GM12878 (cell line): ENCODE data around the gene SP110. TPM values are rescaled to one million over a fixed set of nuclear protein-coding genes. Genes with fewer than 3 reads are reported as not detected.
A peak's percentile ranks its signal among the peaks of the same experiment; 100 is the strongest.

Source experiments
- ATAC-seq: fragments of 200-7000 bp; cut with Tn5 transposase; 3 replicates; pipeline ENCODE4 v1.9.1; 2020; ENCODE audit warnings: mild to moderate bottlenecking, moderate library complexity
- BruUV-seq: library from RNA; stranded (reverse); fragments of 400-500 nt; replicated peaks from 2 replicates; lab custom pipeline; 2021; lab: Mats Ljungman, UMichigan
- CTCF ChIA-PET: fragments of 300-600 bp; sonication (Branson Sonifier 250); formaldehyde crosslinking; extraction: SDS; loops from one replicate; lab custom pipeline; 2021; ENCODE audit warnings: inconsistent platforms; lab: Yijun Ruan, JAX
- POLR2A ChIA-PET: fragments of 350-600 bp; formaldehyde crosslinking; extraction: SDS; loops from one replicate; lab custom pipeline; 2021; ENCODE audit warnings: inconsistent platforms; lab: Charles Lee
- RAD21 ChIA-PET: fragments of 300-600 bp; sonication (Branson Sonifier 250); formaldehyde crosslinking; loops from one replicate; lab custom pipeline; 2023; ENCODE audit warnings: antibody characterized with exemption; ENCODE audit not compliant: unreplicated experiment; lab: Charles Lee
- SMC1A ChIA-PET: fragments of 300-600 bp; sonication (Branson Sonifier 250); formaldehyde crosslinking; loops from one replicate; lab custom pipeline; 2023; ENCODE audit not compliant: unreplicated experiment, uncharacterized antibody; lab: Charles Lee
- DNase-seq: peaks from one replicate; pipeline ENCODE4 v3.0.0-alpha.2; 2011; ENCODE audit warnings: low read depth, low spot score
- FAIRE-seq: peaks from 3 replicates; lab custom pipeline; 2011; peaks lifted over from hg19 to GRCh38; lab: Jason Lieb, UNC
- H2AFZ ChIP-seq: 2 replicates; pipeline ENCODE4 v1.6.0; 2011; ENCODE audit warnings: low read depth, low read length, control low read depth; ENCODE audit not compliant: control insufficient read depth
- H3K27ac ChIP-seq: 2 replicates; pipeline ENCODE4 v1.5.1; 2011; ENCODE audit warnings: control low read depth; ENCODE audit not compliant: control insufficient read depth, insufficient read depth
- H3K27me3 ChIP-seq, 2 experiments: replicated peaks in 1 of 2; 2 replicates each; pipeline versions ENCODE4 v1.6.0 to v1.6.1; 2011; ENCODE audit warnings: low read length in 1 of 2; ENCODE audit not compliant: control insufficient read depth in 2 of 2, insufficient read depth in 2 of 2
- H3K36me3 ChIP-seq, 2 experiments: 2 replicates each; pipeline ENCODE4 v1.5.1; 2011; ENCODE audit warnings: low read length in 1 of 2; ENCODE audit not compliant: control insufficient read depth in 2 of 2, insufficient read depth in 2 of 2
- H3K4me1 ChIP-seq: 2 replicates; pipeline ENCODE4 v1.6.1; 2011; ENCODE audit warnings: mild to moderate bottlenecking, low read length, moderate library complexity, mixed read lengths; ENCODE audit not compliant: control insufficient read depth, insufficient read depth
- H3K4me2 ChIP-seq: 2 replicates; pipeline ENCODE4 v1.6.0; 2011; ENCODE audit warnings: control low read depth; ENCODE audit not compliant: control insufficient read depth, insufficient read depth
- H3K4me3 ChIP-seq: fragments of 200-600 bp; sonication (generic); 2 replicates; pipeline ENCODE4 v1.5.1; 2016
- H3K79me2 ChIP-seq: 2 replicates; pipeline ENCODE4 v1.6.0; 2011; ENCODE audit warnings: low read length; ENCODE audit not compliant: control insufficient read depth, insufficient read depth
- H3K9ac ChIP-seq: 2 replicates; pipeline ENCODE4 v1.8.0; 2011; ENCODE audit warnings: low read length, control low read depth, mixed read lengths; ENCODE audit not compliant: control insufficient read depth, insufficient read depth
- H3K9me3 ChIP-seq: replicated peaks from 3 replicates; pipeline ENCODE4 v1.5.1; 2011; ENCODE audit warnings: mild to moderate bottlenecking, low read length; ENCODE audit not compliant: control insufficient read depth, insufficient read depth
- H4K20me1 ChIP-seq: 2 replicates; pipeline ENCODE4 v1.6.0; 2011; ENCODE audit not compliant: control insufficient read depth, insufficient read depth
- FOXM1 ChIP-seq: IDR thresholded peaks from 2 replicates; pipeline ENCODE4 v1.6.1; 2012; ENCODE audit warnings: low read depth, mild to moderate bottlenecking, inconsistent platforms, low read length, moderate library complexity
- IKZF2 ChIP-seq, 2 experiments: fragments of 450-650 bp; IDR thresholded peaks; 2 replicates each; pipeline ENCODE4 v1.6.1; 2017; ENCODE audit warnings: mild to moderate bottlenecking in 2 of 2, moderate library complexity in 2 of 2
- IRF4 ChIP-seq: IDR thresholded peaks from 2 replicates; pipeline ENCODE4 v1.6.1; 2011; ENCODE audit warnings: low read depth, low read length
- MTA2 ChIP-seq: fragments of 450-650 bp; IDR thresholded peaks from 2 replicates; pipeline ENCODE4 v1.6.1; 2016; ENCODE audit warnings: low read depth, mild to moderate bottlenecking, moderate library complexity
- PAX5 ChIP-seq: IDR thresholded peaks from 2 replicates; pipeline ENCODE4 v1.6.1; 2011; ENCODE audit warnings: low read depth, low read length, borderline replicate concordance
- POU2F2 ChIP-seq: IDR thresholded peaks from 3 replicates; pipeline ENCODE4 v1.6.1; 2011; ENCODE audit warnings: low read depth, mild to moderate bottlenecking, low read length, borderline replicate concordance
- SPI1 ChIP-seq: IDR thresholded peaks from 2 replicates; pipeline ENCODE4 v1.6.1; 2011; ENCODE audit warnings: low read depth, mild to moderate bottlenecking, low read length, moderate library complexity, borderline replicate concordance; ENCODE audit not compliant: insufficient read depth
- TAF1 ChIP-seq: IDR thresholded peaks from 2 replicates; pipeline ENCODE4 v1.6.1; 2011; ENCODE audit warnings: mild to moderate bottlenecking, low read depth, low read length, borderline replicate concordance
- in situ Hi-C: fragments of 300-500 bp; cut with MboI; formaldehyde crosslinking; loops from 9 replicates; pipeline ENCODE4 v1.14.3; 2018; ENCODE audit warnings: mixed read lengths
- intact Hi-C: fragments of 100-400 bp; cut with micrococcal nuclease; formaldehyde crosslinking; loops from one replicate; pipeline ENCODE4 v1.14.2; 2022; ENCODE audit not compliant: unreplicated experiment
- polyA plus RNA-seq, 11 experiments: library from polyadenylated mRNA; depleted of rRNA in 4 of 11; unstranded in 6 of 11; stranded (reverse) in 5 of 11; fragments of >200 nt; fragmentation: Nextera tagmentation in 4 of 11; fragmentation: Illumina TruSeq in 1 of 11; extraction: Ambion mirVana in 4 of 11; extraction: Trizol in 1 of 11; gene quantifications; 1 replicate in 1 of 11; 2 replicates in 10 of 11; pipeline versions ENCODE4 v1.2.1 to v1.2.3, GENCODE V29; 2011 to 2016; ENCODE audit warnings: inconsistent platforms in 2 of 11, missing spikeins in 2 of 11, low read depth in 1 of 11
- total RNA-seq, 4 experiments: library from RNA; depleted of rRNA in 3 of 4; stranded (reverse); fragments of >200 nt in 3 of 4; fragmentation: Illumina TruSeq in 1 of 4; extraction: Trizol in 1 of 4; gene quantifications; 2 replicates each; pipeline versions ENCODE4 v1.2.1 to v1.2.3, GENCODE V29; 2013 to 2021

Gene SP110
- total and polyA plus RNA-seq, 10 of the 15 experiments (the other 5 are each of a cell fraction or from before 2014, with no cell fraction given): 81.2 to 149 (median 100) TPM

GRCh38 chr2:230224458-230224857 lies 4.7 kb upstream of the SP110 start:
- in situ Hi-C loops: no loop called here
- peak overlapping the region; percentile 72; the same call in 1 of the 2 replicates for H3K4me3 ChIP-seq
- peak overlapping the region; percentile 68 for H3K27ac ChIP-seq
- H3K27me3 ChIP-seq: no peaks in the 10 kb centered on the region
- peaks cover 39% of the 10 kb centered on the region for H3K79me2 ChIP-seq
- ChIA-PET RAD21 (interaction anchor here (0.9 to 4.4 kb wide), 8 partner anchors 10 to 446 kb away, joined by 3 to 37 read pairs (median 4); partner anchors contain the start of gene SP140L), SMC1A (interaction anchor here (0.6 to 5.7 kb wide), 7 partner anchors 19 to 386 kb away, joined by 3 to 82 read pairs (median 5); no protein-coding TSS in a partner anchor), CTCF (interaction anchor here (0.5 to 1.7 kb wide), 3 partner anchors 21 to 318 kb away, joined by 3 to 7 read pairs (median 5); partner anchors contain the start of gene SP100), POLR2A (interaction anchor here (0.5 to 2.1 kb wide), 6 partner anchors 10 to 378 kb away, joined by 3 to 8 read pairs (median 3); no protein-coding TSS in a partner anchor)
- peaks cover 44% of the 10 kb centered on the region for H3K4me1 ChIP-seq
- intact Hi-C loops: loop anchor here (10.0 kb wide), 1 partner anchor 490 kb away; the partner anchor contains the start of gene CAB39
- no TSS peak for BruUV-seq
- no peaks in the 10 kb centered on the region for H4K20me1 ChIP-seq
- H2AFZ ChIP-seq: no peak overlapping the region
- FAIRE-seq (peak; percentile 23), DNase-seq (no peak), ATAC-seq (no peak)
- H3K4me2 ChIP-seq: peak overlapping the region; percentile 97
- TF ChIP-seq POU2F2 (peak; percentile 82; the same call in 2 of the 3 replicates), TAF1 (no peak), FOXM1 (no peak), IRF4 (0 out of 2 replicates have a peak, but pooled peaks have one; percentile 14), MTA2 (no peak), SPI1 (peak; percentile 81), IKZF2 (IDR thresholded peaks at IDR 0.05) (peak in 1 of 2 experiments; percentile 52; a peak in 2 of 4 replicates), PAX5 (peak; percentile 30; the same call in 1 of the 2 replicates)
- H3K36me3 ChIP-seq: no peaks in the 10 kb centered on the region
- no peaks in the 10 kb centered on the region; the same call in 2 of the 3 replicates for H3K9me3 ChIP-seq
- H3K9ac ChIP-seq: peak overlapping the region; percentile 73
